LNCaP clone FGC (cell line): ENCODE measurements around the gene SEC62.
A peak's percentile ranks its signal among the peaks of the same experiment; 100 is the strongest.

ENCODE experiments used
- DNase-seq: peaks from one replicate; pipeline ENCODE4 v3.0.0-alpha.2; 2011; ENCODE audit warnings: low read depth
- H3K4me3 ChIP-seq: 2 replicates; pipeline ENCODE4 v1.5.1; 2011; ENCODE audit warnings: mild to moderate bottlenecking, low read depth, low read length, control low read depth
- TF ChIP-seq, protein P1 (sequence below): IDR thresholded peaks from 2 replicates; pipeline ENCODE4 v1.5.1; 2012; ENCODE audit warnings: mild to moderate bottlenecking; ENCODE audit not compliant: control insufficient read depth, insufficient read depth; ENCODE audit errors: extremely low read depth

SEC62 gene

DNA sequence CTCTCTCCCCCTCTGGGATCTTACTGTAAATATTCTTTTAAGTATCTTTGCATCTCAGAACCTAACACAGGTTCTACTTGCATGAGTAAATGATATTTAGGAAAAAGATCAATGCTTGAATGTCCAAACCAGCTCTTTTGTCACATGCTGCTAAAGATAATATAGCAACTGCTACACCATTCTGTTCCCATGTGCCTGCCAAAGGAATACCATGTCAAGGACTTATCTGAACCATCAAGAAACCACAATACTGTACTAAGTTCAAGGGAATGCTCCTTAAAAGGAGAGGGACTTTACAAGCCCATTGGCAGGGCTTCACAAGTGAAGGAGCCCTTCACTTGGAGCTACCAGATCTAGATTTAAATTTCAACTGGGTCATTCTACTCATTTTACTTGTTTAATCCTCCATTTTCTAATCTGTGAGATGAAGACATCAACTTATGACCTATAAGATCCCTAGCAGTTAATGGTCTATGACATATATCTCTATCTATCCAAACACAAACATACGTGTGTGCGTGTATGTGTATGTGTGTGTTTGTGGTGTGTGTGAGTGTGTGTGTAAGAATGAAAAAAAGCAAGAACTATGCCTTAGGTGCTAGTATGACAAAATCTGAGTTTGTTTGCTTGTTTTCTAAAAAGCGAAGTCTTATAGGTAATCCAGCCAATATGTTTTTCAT, 13.0 kb upstream of the SEC62 start:
- no peak for DNase-seq
- TF ChIP-seq, protein P1, sequence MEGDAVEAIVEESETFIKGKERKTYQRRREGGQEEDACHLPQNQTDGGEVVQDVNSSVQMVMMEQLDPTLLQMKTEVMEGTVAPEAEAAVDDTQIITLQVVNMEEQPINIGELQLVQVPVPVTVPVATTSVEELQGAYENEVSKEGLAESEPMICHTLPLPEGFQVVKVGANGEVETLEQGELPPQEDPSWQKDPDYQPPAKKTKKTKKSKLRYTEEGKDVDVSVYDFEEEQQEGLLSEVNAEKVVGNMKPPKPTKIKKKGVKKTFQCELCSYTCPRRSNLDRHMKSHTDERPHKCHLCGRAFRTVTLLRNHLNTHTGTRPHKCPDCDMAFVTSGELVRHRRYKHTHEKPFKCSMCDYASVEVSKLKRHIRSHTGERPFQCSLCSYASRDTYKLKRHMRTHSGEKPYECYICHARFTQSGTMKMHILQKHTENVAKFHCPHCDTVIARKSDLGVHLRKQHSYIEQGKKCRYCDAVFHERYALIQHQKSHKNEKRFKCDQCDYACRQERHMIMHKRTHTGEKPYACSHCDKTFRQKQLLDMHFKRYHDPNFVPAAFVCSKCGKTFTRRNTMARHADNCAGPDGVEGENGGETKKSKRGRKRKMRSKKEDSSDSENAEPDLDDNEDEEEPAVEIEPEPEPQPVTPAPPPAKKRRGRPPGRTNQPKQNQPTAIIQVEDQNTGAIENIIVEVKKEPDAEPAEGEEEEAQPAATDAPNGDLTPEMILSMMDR, result no peak
- no peak overlapping the region for H3K4me3 ChIP-seq

DNA sequence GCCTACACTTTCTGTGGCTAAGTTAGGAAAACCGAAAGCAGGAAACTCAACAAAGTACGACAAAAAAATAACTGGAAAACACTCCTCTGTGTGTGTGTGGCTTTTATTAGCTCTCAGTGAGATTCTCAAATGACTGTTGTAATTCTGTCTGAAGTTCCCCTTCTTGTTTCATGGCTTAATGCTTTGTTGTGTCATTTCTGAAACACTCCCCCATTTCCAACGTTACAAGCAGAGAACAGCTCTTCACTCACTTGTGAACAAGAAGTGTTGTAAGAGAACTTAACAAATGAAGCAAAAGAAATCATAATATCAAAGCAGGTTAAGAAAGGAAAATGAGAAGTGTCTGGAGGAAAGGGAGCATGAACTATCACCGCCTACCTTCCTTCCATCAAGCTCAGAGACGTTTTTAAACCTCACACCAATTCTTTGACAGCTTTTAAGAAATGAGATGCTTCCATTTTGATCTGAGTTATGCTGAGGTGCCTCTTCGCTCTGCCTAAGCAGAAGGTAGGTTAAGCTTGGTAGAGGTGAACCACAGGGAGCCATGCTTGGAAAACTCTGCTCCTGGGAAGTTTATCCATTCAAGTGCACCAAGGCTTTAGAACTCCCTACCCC, 12.4 kb upstream of the SEC62 start:
- DNase-seq, result no peak
- no peak overlapping the region for H3K4me3 ChIP-seq
- TF ChIP-seq, protein P1, result no peak

DNA sequence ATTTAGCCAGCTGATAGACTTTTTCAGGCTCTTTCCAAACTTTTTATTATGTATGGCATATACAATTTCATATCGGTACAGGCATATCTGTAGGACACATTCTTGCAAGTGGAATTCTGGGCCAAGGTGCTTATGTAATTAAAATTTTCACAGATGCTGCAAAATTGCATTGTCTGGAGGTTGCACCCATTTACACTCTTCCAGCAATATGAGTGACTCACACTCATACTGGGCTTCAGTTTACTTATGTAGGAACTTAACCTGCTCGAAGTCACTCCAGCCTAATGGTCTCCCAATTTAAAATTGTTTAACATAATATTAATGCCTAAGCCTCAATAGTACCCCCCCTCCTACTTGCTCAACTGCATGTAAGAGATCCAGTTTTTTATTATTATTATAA, 11.2 kb upstream of the SEC62 start:
- TF ChIP-seq, protein P1, result no peak
- no peak overlapping the region for H3K4me3 ChIP-seq
- no peak for DNase-seq

DNA sequence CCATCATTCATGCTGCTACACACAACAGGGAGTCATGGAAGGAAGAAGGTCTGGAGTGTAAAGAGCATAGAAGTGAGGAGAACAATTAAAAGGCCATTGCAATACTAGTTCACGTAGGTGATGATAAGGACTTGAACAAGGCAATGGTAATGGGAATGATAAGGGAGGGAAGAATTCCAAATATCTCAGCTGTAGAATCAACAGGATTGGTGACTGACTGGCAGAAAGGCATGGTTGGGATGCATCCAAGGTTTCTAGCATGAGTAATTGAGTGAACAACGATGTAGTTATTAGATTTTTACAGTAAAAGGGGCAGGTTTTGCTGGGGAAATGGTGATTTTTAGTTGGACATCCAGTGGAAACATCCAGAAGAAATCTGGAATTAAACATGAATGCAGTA, 2.4 kb upstream of the SEC62 start:
- TF ChIP-seq, protein P1, result no peak
- no peak overlapping the region for H3K4me3 ChIP-seq
- no peak for DNase-seq

DNA sequence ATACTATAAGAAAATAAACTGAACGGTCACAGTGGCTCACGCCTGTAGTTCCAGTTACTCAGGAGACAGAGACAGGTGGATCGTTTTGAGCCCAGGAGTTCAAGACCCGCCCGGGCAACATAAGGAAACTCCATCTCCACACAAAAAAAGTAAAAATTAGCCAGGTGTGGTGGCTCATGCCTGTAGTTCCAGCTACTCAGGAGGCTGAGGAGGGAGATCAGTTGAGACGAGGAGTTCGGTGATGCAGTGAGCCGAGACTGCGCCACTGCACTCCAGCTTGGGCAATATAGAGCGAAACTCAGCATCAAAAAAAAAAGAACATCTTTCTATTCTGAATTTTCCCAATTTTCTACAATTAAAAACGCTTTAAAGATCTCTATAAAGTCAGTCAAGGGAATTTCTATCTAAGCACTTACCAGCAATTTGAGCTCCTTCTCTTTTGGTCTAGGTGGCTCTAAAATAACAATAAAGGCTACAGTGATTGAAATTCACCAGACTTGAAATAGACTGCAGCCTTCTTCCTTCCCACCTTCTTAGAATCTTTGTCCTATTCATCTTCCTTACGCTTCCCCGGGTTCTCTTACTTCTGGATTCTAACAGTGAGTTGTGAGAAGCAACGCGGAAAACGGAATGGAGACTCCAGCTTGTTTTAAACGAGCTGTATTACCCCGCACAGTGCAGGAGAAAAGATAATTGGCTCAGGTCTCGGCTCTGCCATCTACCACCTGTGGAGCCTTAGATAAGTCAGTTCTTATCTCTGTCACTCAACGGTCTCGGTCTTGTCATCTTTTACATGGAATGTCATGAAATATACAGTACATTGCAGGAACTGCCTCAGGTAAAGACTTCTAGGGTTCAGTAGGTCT, 812 bp upstream of the SEC62 start:
- TF ChIP-seq, protein P1, result no peak
- H3K4me3 ChIP-seq, result peak overlapping the region; percentile 80
- no peak for DNase-seq

DNA sequence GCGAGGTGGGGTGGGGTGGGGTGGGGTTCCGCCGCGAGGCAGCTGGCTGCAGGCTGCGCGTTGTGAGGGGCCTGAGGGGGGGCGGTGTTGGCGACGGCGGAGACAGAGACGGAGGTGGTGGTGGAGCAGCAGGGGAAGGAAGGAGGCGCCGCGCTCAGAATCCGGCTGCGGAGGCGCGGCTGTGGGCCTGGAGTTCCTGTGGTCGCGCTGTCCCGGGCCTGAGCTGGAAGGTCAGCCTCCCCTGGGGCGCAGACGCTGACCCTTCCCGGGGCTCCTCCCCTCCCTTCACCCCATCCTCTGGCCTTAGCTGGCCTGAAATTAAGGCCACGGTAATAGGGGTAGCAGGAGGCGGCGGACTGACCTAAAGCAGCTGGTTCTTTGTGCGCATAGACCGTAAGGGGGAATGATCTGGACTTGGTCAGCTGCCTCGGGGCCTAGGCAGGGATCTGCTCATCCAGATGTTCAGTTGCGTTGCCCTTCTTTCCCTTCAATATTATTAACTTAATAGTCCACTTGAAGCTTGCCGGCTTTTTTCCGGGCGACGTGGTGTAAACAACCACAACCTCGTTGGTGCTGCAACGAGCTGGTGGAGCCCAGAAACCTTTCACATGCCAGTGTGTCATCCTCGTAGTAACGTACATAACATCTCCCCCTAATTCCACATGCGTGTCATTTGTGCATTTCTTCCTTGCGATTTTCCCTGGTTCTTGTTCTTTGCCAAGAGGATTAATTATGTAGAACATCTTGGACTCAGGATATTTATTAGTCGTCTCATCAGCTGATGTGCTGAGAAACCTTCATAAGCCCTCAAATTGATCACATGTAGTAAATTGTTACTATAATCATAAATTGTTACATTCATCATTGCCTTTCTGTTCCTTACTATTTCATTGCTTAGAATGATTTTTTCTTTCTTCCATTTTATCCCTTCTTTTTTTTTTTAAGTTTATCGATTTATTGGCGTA, 626 bp downstream of the SEC62 start:
- TF ChIP-seq, protein P1, result no peak
- DNase-seq, result no peak

More for the DNA sequence above, 626 bp downstream of the SEC62 start:
- peak overlapping the region; percentile 80 for H3K4me3 ChIP-seq
